Endothelial cell of umbilical vein (primary cell): ENCODE data around the gene IFRD2. TPM values are rescaled to one million over a fixed set of nuclear protein-coding genes. Genes with fewer than 3 reads are reported as not detected.

Source experiments
- BruUV-seq: library from RNA; stranded (reverse); fragments of 400-500 nt; replicated peaks from 2 replicates; lab custom pipeline; 2021; lab: Mats Ljungman, UMichigan
- CTCF ChIA-PET: fragments of 300-600, 350-600 bp; sonication (Branson Sonifier 250); formaldehyde crosslinking; loops from one replicate; lab custom pipeline; 2021; ENCODE audit warnings: antibody characterized with exemption, inconsistent platforms; lab: Charles Lee
- POLR2A ChIA-PET: fragments of 300-600, 350-600 bp; sonication (Branson Sonifier 250); formaldehyde crosslinking; loops from one replicate; lab custom pipeline; 2021; ENCODE audit warnings: antibody characterized with exemption, inconsistent platforms; lab: Charles Lee
- DNase-seq: peaks from one replicate; pipeline ENCODE4 v3.0.0-alpha.2; 2011; ENCODE audit warnings: low read depth, low spot score
- FAIRE-seq: peaks from 2 replicates; lab custom pipeline; 2011; peaks lifted over from hg19 to GRCh38; lab: Jason Lieb, UNC
- H2AFZ ChIP-seq: 2 replicates; pipeline ENCODE4 v1.6.0; 2012; ENCODE audit warnings: low read depth, low read length, control low read depth, inconsistent platforms
- H3K27ac ChIP-seq: 2 replicates; pipeline ENCODE4 v1.5.1; 2011; ENCODE audit warnings: low read depth, mild to moderate bottlenecking, control low read depth, low read length, moderate library complexity; ENCODE audit not compliant: insufficient read depth
- H3K27me3 ChIP-seq, 2 experiments: 2 replicates each; pipeline versions ENCODE4 v1.6.0 to v1.6.1; 2011; ENCODE audit warnings: low read length in 2 of 2, mixed read lengths in 1 of 2; ENCODE audit not compliant: control insufficient read depth in 2 of 2, insufficient read depth in 2 of 2
- H3K36me3 ChIP-seq, 2 experiments: 2 replicates in 1 of 2; 3 replicates in 1 of 2; pipeline ENCODE4 v1.5.1; 2011; ENCODE audit warnings: low read length in 2 of 2, mild to moderate bottlenecking in 1 of 2, moderate library complexity in 1 of 2; ENCODE audit not compliant: control insufficient read depth in 2 of 2, insufficient read depth in 2 of 2; ENCODE audit errors: extremely low read depth in 1 of 2
- H3K4me1 ChIP-seq: 3 replicates; pipeline ENCODE4 v1.5.1; 2011; ENCODE audit warnings: mild to moderate bottlenecking, low read length; ENCODE audit not compliant: control insufficient read depth, insufficient read depth; ENCODE audit errors: extremely low read depth
- H3K4me2 ChIP-seq: 2 replicates; pipeline ENCODE4 v1.6.1; 2011; ENCODE audit warnings: low read length, control low read depth, mixed read lengths; ENCODE audit not compliant: insufficient read depth
- H3K4me3 ChIP-seq, 3 experiments: fragments of 200-600 bp in 1 of 3; sonication (generic), shearing (Covaris generic) in 1 of 3; replicated peaks in 1 of 3; 2 replicates each; pipeline ENCODE4 v1.5.1; 2011 to 2016; ENCODE audit warnings: control low read depth in 3 of 3, low read length in 3 of 3, mild to moderate bottlenecking in 2 of 3, inconsistent platforms in 1 of 3, low read depth in 1 of 3, moderate library complexity in 1 of 3; ENCODE audit not compliant: insufficient read depth in 1 of 3
- H3K79me2 ChIP-seq: 2 replicates; pipeline ENCODE4 v1.6.0; 2012; ENCODE audit warnings: low read length, inconsistent platforms; ENCODE audit not compliant: control insufficient read depth, insufficient read depth
- H3K9ac ChIP-seq: replicated peaks from 2 replicates; pipeline ENCODE3; 2011; ENCODE audit warnings: low read length, control low read depth; ENCODE audit not compliant: insufficient read depth; ENCODE audit errors: extremely low read depth
- H3K9me1 ChIP-seq: replicated peaks from 3 replicates; pipeline ENCODE4 v1.6.0; 2011; ENCODE audit warnings: mild to moderate bottlenecking, low read length; ENCODE audit not compliant: control insufficient read depth, insufficient read depth; ENCODE audit errors: extremely low read depth
- H3K9me3 ChIP-seq: replicated peaks from 2 replicates; pipeline ENCODE4 v1.5.1; 2012; ENCODE audit warnings: low read length, inconsistent platforms; ENCODE audit not compliant: control insufficient read depth, insufficient read depth
- H4K20me1 ChIP-seq: replicated peaks from 2 replicates; pipeline ENCODE3; 2011; ENCODE audit warnings: mild to moderate bottlenecking, low read length; ENCODE audit not compliant: control insufficient read depth, insufficient read depth; ENCODE audit errors: extremely low read depth
- EZH2 ChIP-seq: IDR thresholded peaks from 2 replicates; pipeline ENCODE4 v1.6.1; 2012; ENCODE audit warnings: borderline replicate concordance, low read depth, mild to moderate bottlenecking, moderate library complexity, low read length, inconsistent platforms; ENCODE audit not compliant: severe bottlenecking
- FOS ChIP-seq: IDR thresholded peaks from 2 replicates; pipeline ENCODE4 v1.6.1; 2011; ENCODE audit warnings: mild to moderate bottlenecking, low read length, moderate library complexity, borderline replicate concordance; ENCODE audit not compliant: insufficient read depth
- GATA2 ChIP-seq: IDR thresholded peaks from 2 replicates; pipeline ENCODE4 v1.7.0; 2011; ENCODE audit warnings: low read depth, mild to moderate bottlenecking, moderate library complexity, mixed read lengths, low read length; ENCODE audit not compliant: insufficient read length, insufficient read depth
- JUN ChIP-seq: IDR thresholded peaks from 2 replicates; pipeline ENCODE4 v1.6.1; 2011; ENCODE audit warnings: borderline replicate concordance, low read depth; ENCODE audit not compliant: insufficient read length, insufficient read depth
- MYC ChIP-seq: IDR thresholded peaks from one replicate; pipeline ENCODE4 v1.6.1; 2011; ENCODE audit warnings: mild to moderate bottlenecking, low read depth, low read length
- POLR2A ChIP-seq: IDR thresholded peaks from 2 replicates; pipeline ENCODE4 v1.6.1; 2012; ENCODE audit warnings: low read depth, mild to moderate bottlenecking, control low read depth, low read length
- POLR2AphosphoS5 ChIP-seq: IDR thresholded peaks from 2 replicates; pipeline ENCODE4 v1.6.1; 2012; ENCODE audit warnings: low read depth, mild to moderate bottlenecking, control low read depth, low read length, moderate library complexity; ENCODE audit not compliant: insufficient read depth
- dilution Hi-C: fragments of 300-500 bp; cut with MboI; formaldehyde crosslinking; loops from one replicate; pipeline ENCODE4 v1.15.0; 2019; ENCODE audit warnings: low sequenced_read_pairs; ENCODE audit not compliant: extremely low pct_ligation_motif_present
- intact Hi-C: fragments of 100-400 bp; cut with micrococcal nuclease; formaldehyde crosslinking; loops from one replicate; pipeline ENCODE4 v1.10.0; 2022
- polyA plus RNA-seq, 4 experiments: library from polyadenylated mRNA; depleted of rRNA in 3 of 4; stranded (reverse) in 3 of 4; unstranded in 1 of 4; fragments of >200 nt; gene quantifications; 2 replicates each; pipeline versions ENCODE4 v1.2.1 to v1.2.3, GENCODE V29; 2011 to 2012; ENCODE audit warnings: missing spikeins in 1 of 4
- total RNA-seq: library from RNA; stranded (reverse); gene quantifications from 2 replicates; pipeline ENCODE4 v1.2.3, GENCODE V29; 2021
- TF ChIP-seq, protein P1 (sequence below): IDR thresholded peaks from 2 replicates; pipeline ENCODE4 v1.6.1; 2011; ENCODE audit not compliant: insufficient read depth, insufficient read length
- TF ChIP-seq, protein P2 (sequence below), 2 donors: IDR thresholded peaks; 1 replicate in 1 of 2; 2 replicates in 1 of 2; pipeline ENCODE4 v1.5.1; 2011; ENCODE audit warnings: low read length in 2 of 2, mild to moderate bottlenecking in 2 of 2, moderate library complexity in 2 of 2, control low read depth in 1 of 2, inconsistent platforms in 1 of 2, low read depth in 1 of 2; ENCODE audit not compliant: insufficient read depth in 1 of 2; ENCODE audit errors: extremely low read depth in 1 of 2

Gene IFRD2
- total and polyA plus RNA-seq, 2 donors (not counting 3 experiments of a cell fraction or from before 2014, with no cell fraction given): 99.4 to 111 TPM

DNA sequence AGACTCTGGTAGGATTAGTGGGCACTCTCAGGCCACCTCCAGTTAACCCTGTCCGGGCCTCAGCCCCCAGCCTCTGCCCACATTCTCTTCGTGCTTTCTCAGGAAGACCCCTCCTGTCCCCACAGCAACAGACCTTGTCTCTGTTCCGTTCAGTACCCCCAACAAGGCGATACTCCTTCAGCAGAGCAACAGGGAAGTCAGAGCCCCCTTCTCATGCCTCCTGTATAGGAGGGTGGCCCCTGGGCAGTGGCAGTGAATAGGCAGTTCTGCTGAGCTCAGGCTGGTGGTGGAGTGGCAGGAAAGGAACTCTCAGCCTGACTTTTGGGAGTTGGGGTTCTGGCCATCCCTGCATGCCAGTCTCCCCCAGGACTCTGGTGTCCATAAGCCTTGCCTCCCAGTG is 22.8 kb downstream of the IFRD2 start:
- FAIRE-seq (no peak), DNase-seq (no peak)
- Histone ChIP-seq H3K27me3 (peaks cover 6% of the 10 kb centered on the region in 2 experiments), H3K79me2 (no peaks in the 10 kb centered on the region), H3K9ac (no peak overlapping the region), H3K4me3 (no peak overlapping the region), H3K9me1 (no peaks in the 10 kb centered on the region), H3K9me3 (no peaks in the 10 kb centered on the region), H3K4me2 (no peak overlapping the region), H3K36me3 (no peaks in the 10 kb centered on the region), H2AFZ (no peak overlapping the region), H3K4me1 (peaks cover 2% of the 10 kb centered on the region), H4K20me1 (no peaks in the 10 kb centered on the region), H3K27ac (no peak overlapping the region)
- TF ChIP-seq, protein P1, sequence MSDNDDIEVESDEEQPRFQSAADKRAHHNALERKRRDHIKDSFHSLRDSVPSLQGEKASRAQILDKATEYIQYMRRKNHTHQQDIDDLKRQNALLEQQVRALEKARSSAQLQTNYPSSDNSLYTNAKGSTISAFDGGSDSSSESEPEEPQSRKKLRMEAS: no peak
- dilution Hi-C loops (no loop called here), intact Hi-C loops (loop anchor here (10.0 kb wide), 1 partner anchor 145 kb away; no protein-coding TSS in a partner anchor)
- CTCF ChIA-PET: interaction anchor here (1.0 to 3.7 kb wide), 6 partner anchors 9 to 75 kb away, joined by 3 to 26 read pairs (median 6); no protein-coding TSS in a partner anchor
- no TSS peak for BruUV-seq
- POLR2A ChIA-PET: interaction anchor here (1.6 kb wide), 1 partner anchor 23 kb away, joined by 3 read pairs; no protein-coding TSS in a partner anchor

DNA sequence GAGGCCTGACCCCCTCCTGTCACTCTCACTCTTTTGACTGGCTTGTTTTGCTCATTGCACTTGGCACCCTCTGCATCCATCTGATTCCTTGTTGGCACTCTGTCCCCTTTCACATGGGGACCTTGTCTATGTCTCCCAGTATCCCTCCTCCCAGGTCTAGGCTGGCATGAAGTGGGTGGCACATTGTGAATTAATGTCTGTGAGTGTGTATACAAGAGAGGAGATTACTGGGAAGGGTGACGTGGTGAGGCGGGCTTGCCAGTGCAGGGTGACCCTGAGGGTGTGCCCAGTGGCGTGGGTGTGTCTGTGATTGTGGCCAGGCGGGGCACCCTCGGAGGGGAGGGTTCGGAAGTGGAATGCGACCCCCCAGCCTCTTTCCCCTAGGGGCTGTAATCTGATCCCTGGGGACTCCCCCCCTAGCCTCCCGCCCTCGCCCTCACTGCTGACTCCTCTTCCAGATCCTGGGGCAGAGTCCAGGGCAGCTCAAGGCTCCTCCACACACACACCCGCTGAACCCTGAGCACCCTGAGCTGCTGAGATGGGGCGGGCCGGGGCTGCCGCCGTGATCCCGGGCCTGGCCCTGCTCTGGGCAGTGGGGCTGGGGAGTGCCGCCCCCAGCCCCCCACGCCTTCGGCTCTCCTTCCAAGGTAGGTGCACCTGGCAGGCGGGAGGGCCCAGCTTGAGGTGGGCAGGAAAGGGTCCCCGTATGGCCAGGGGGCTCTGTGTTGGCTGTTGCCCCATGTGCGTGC is 23.4 kb downstream of the IFRD2 start, which contains the start of gene SEMA3B:
Gene SEMA3B, plus strand, starts transcription at position 445 of the 749 bp plus-strand sequence. Its CDS starts 94 bp downstream, at position 539.
- POLR2A ChIA-PET: interaction anchor here (1.6 kb wide), 1 partner anchor 23 kb away, joined by 3 read pairs; no protein-coding TSS in a partner anchor
- FAIRE-seq (no peak), DNase-seq (no peak)
- Histone ChIP-seq H3K9ac (no peak within 1 kb of the TSS), H3K4me3 (no peak within 1 kb of the TSS), H3K36me3 (no peaks in the 10 kb centered on the region), H3K27ac (no peak within 1 kb of the TSS), H3K27me3 (peaks cover 6% of the 10 kb centered on the region in 2 experiments), H3K9me1 (no peaks in the 10 kb centered on the region), H3K9me3 (no peaks in the 10 kb centered on the region), H3K79me2 (no peaks in the 10 kb centered on the region), H3K4me1 (peaks cover 2% of the 10 kb centered on the region), H4K20me1 (no peaks in the 10 kb centered on the region), H2AFZ (no peak within 1 kb of the TSS), H3K4me2 (no peak within 1 kb of the TSS)
- TF ChIP-seq FOS (no peak), MYC (no peak), JUN (no peak), POLR2A (no peak), POLR2AphosphoS5 (no peak), GATA2 (no peak), EZH2 (no peak)
- TF ChIP-seq, protein P2, sequence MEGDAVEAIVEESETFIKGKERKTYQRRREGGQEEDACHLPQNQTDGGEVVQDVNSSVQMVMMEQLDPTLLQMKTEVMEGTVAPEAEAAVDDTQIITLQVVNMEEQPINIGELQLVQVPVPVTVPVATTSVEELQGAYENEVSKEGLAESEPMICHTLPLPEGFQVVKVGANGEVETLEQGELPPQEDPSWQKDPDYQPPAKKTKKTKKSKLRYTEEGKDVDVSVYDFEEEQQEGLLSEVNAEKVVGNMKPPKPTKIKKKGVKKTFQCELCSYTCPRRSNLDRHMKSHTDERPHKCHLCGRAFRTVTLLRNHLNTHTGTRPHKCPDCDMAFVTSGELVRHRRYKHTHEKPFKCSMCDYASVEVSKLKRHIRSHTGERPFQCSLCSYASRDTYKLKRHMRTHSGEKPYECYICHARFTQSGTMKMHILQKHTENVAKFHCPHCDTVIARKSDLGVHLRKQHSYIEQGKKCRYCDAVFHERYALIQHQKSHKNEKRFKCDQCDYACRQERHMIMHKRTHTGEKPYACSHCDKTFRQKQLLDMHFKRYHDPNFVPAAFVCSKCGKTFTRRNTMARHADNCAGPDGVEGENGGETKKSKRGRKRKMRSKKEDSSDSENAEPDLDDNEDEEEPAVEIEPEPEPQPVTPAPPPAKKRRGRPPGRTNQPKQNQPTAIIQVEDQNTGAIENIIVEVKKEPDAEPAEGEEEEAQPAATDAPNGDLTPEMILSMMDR (IDR thresholded peaks at IDR 0.05; ENCODE audit: extremely low read depth in 1 of 2, insufficient read depth in 1 of 2, low read depth in 1 of 2, low read length in 2 of 2): no peak
- TF ChIP-seq, protein P1: no peak
- CTCF ChIA-PET: interaction anchor here (1.0 to 3.7 kb wide), 5 partner anchors 9 to 74 kb away, joined by 3 to 26 read pairs (median 5); no protein-coding TSS in a partner anchor
- dilution Hi-C loops: no loop called here
- no TSS peak for BruUV-seq
- intact Hi-C loops: loop anchor here (10.0 kb wide), 1 partner anchor 144 kb away; no protein-coding TSS in a partner anchor
